Gastrocnemius medialis (tissue), 4 donors: ENCODE data around the gene WDR17. TPM values are rescaled to one million over a fixed set of nuclear protein-coding genes. Genes with fewer than 3 reads are reported as not detected.

Experiments used
- ATAC-seq, 2 donors: fragments of 150-250 bp; one replicate each; pipeline ENCODE4 v1.9.1; 2016
- DNase-seq, 2 donors: peaks; one replicate each; pipeline ENCODE4 v3.0.0-alpha.2; 2019
- H3K27ac ChIP-seq, 4 donors: fragments of 200-600 bp; sonication (generic); 1 replicate in 1 of 4; 2 replicates in 3 of 4; pipeline ENCODE4 v1.5.1; 2016 to 2018; ENCODE audit warnings: mild to moderate bottlenecking in 2 of 4, moderate library complexity in 1 of 4
- H3K27me3 ChIP-seq, 3 donors: fragments of 200-600 bp; sonication (generic) in 2 of 3; 1 replicate in 1 of 3; 2 replicates in 2 of 3; pipeline versions ENCODE4 v1.5.1 to v1.6.0; 2016 to 2019; ENCODE audit warnings: mild to moderate bottlenecking in 1 of 3, moderate library complexity in 1 of 3
- H3K36me3 ChIP-seq, 2 donors: fragments of 200-600 bp; sonication (generic) in 1 of 2; one replicate each; pipeline ENCODE4 v1.5.1; 2017 to 2018
- H3K4me1 ChIP-seq, 2 donors: fragments of 200-600 bp; sonication (generic) in 1 of 2; one replicate each; pipeline ENCODE4 v1.5.1; 2016 to 2017; ENCODE audit warnings: mild to moderate bottlenecking in 2 of 2
- H3K4me3 ChIP-seq, 4 donors: fragments of 200-600 bp; sonication (generic) in 3 of 4; 1 replicate in 1 of 4; 2 replicates in 3 of 4; pipeline ENCODE4 v1.5.1; 2016 to 2019; ENCODE audit warnings: mild to moderate bottlenecking in 2 of 4
- H3K9me3 ChIP-seq, 3 donors: fragments of 200-600 bp; sonication (generic) in 2 of 3; 1 replicate in 1 of 3; 2 replicates in 2 of 3; pipeline ENCODE4 v1.5.1; 2016 to 2019
- POLR2A ChIP-seq, 2 donors: fragments of 450-650 bp; IDR thresholded peaks; one replicate each; pipeline ENCODE4 v1.6.1; 2017; ENCODE audit warnings: antibody characterized with exemption in 2 of 2, mild to moderate bottlenecking in 2 of 2, moderate library complexity in 2 of 2
- in situ Hi-C, 4 donors: fragments of 200-750 bp; cut with MboI; loops; one replicate each; pipeline versions ENCODE4 v1.15.0 to v1.8.0; 2017; ENCODE audit warnings: low sequenced_read_pairs in 4 of 4
- intact Hi-C: fragments of 100-400 bp; cut with DNase I; formaldehyde crosslinking; loops from one replicate; pipeline ENCODE4 v1.15.1; 2023; ENCODE audit warnings: low total_unique reads
- total RNA-seq, 4 donors: library from RNA; depleted of rRNA; stranded (reverse); fragments of >200 nt; gene quantifications; one replicate each; pipeline versions ENCODE4 v1.1.0 to v1.2.3, GENCODE V29; 2016
- TF ChIP-seq, protein P1 (sequence below), 5 experiments: fragments of 450-650 bp in 3 of 5; fragments of 200-600 bp in 2 of 5; sonication (generic) in 2 of 5; IDR thresholded peaks in 4 of 5; conservative IDR thresholded peaks in 1 of 5; 1 replicate in 4 of 5; 2 replicates in 1 of 5; pipeline ENCODE4 v1.5.1; 2016 to 2019; ENCODE audit warnings: antibody characterized with exemption in 5 of 5, mild to moderate bottlenecking in 3 of 5, moderate library complexity in 3 of 5

WDR17 gene
- total RNA-seq, 4 donors from 2014 or later, result 0.10 to 0.36 (median 0.14) TPM

DNA sequence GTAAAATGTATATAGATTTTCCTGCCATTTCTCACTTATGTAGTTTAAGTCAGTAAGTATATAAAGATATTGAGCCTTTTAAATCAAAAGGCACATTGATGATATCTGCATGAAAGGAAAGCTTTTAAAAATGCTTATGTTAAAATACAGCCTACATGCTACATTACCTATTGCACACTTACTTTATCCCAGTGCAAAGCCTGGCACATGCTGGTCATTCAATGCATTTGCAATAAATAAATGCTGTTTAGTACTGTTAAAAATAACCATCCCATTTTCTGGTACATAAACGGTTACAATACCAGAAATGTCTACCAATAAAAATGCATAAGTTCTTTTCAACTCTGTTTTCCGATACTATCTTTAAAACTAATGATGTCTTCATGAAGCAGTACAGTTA, 151.9 kb downstream of the WDR17 start:
- DNase-seq (no peak), ATAC-seq (no peak)
- in situ Hi-C loops, result no loop called here
- no peaks in the 10 kb centered on the region for H3K4me1 ChIP-seq
- H3K27me3 ChIP-seq, result no peaks in the 10 kb centered on the region
- peaks cover 4 to 65% of the 10 kb centered on the region in 2 donors for H3K36me3 ChIP-seq
- H3K9me3 ChIP-seq, result no peaks in the 10 kb centered on the region
- intact Hi-C loops, result no loop called here
- TF ChIP-seq, protein P1, sequence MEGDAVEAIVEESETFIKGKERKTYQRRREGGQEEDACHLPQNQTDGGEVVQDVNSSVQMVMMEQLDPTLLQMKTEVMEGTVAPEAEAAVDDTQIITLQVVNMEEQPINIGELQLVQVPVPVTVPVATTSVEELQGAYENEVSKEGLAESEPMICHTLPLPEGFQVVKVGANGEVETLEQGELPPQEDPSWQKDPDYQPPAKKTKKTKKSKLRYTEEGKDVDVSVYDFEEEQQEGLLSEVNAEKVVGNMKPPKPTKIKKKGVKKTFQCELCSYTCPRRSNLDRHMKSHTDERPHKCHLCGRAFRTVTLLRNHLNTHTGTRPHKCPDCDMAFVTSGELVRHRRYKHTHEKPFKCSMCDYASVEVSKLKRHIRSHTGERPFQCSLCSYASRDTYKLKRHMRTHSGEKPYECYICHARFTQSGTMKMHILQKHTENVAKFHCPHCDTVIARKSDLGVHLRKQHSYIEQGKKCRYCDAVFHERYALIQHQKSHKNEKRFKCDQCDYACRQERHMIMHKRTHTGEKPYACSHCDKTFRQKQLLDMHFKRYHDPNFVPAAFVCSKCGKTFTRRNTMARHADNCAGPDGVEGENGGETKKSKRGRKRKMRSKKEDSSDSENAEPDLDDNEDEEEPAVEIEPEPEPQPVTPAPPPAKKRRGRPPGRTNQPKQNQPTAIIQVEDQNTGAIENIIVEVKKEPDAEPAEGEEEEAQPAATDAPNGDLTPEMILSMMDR (IDR thresholded peaks at IDR 0.05 in 4 of 5, conservative IDR thresholded peaks at IDR 0.05 in 1 of 5), result no peak
- no peak for TF ChIP-seq POLR2A (IDR thresholded peaks at IDR 0.05)
- H3K27ac ChIP-seq, result no peak overlapping the region
- no peak overlapping the region for H3K4me3 ChIP-seq

- no peak for ATAC-seq
- no peak for DNase-seq
- in situ Hi-C loops, result no loop called here
- Histone ChIP-seq H3K4me1 (peaks cover 3 to 5% of the 10 kb centered on the region in 2 donors), H3K4me3 (no peak overlapping the region), H3K27ac (peak overlapping the region; percentile 76 to 91 (median 86)), H3K36me3 (peaks cover 4 to 29% of the 10 kb centered on the region in 2 donors), H3K9me3 (no peaks in the 10 kb centered on the region), H3K27me3 (no peaks in the 10 kb centered on the region)
- intact Hi-C loops, result no loop called here
- no peak for TF ChIP-seq POLR2A (IDR thresholded peaks at IDR 0.05)
- TF ChIP-seq, protein P1 (IDR thresholded peaks at IDR 0.05 in 4 of 5, conservative IDR thresholded peaks at IDR 0.05 in 1 of 5), result no peak
These were observed 156.5 kb downstream of the WDR17 start for GRCh38 chr4:176222149-176222548.

DNA sequence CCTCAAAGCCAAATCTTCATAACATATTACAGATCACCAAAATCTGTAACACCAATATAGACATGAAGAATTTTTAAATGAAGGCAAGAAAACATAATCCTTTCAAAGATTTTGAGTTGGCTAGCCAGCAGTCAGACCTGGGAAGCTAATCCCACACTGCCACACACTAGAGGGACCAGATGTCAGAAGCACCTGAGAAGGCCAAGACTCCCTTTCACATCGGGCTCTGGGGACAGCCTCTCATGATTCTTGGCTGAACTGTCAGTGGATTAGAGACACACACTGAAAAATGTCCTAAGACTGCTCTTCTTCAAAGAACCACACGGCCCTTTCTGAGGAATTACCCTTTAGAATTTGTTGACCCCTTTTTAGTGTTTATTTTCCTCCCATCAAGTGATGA, 157.9 kb downstream of the WDR17 start:
- Histone ChIP-seq H3K36me3 (peaks cover 0 to 27% of the 10 kb centered on the region in 2 donors), H3K27me3 (no peaks in the 10 kb centered on the region), H3K27ac (peak overlapping the region; percentile 76 to 91 (median 86)), H3K4me1 (peaks cover 14 to 18% of the 10 kb centered on the region in 2 donors), H3K9me3 (no peaks in the 10 kb centered on the region), H3K4me3 (no peak overlapping the region)
- peak in 1 of 2 donors; percentile 18 for ATAC-seq
- no peak for DNase-seq
- in situ Hi-C loops (no loop called here), intact Hi-C loops (no loop called here)
- no peak for TF ChIP-seq POLR2A (IDR thresholded peaks at IDR 0.05)
- TF ChIP-seq, protein P1 (IDR thresholded peaks at IDR 0.05 in 4 of 5, conservative IDR thresholded peaks at IDR 0.05 in 1 of 5), result no peak

- DNase-seq, result no peak
- in situ Hi-C loops, result no loop called here
These were observed 161.1 kb downstream of the WDR17 start for GRCh38 chr4:176226736-176227135.

More at GRCh38 chr4:176226736-176227135, 161.1 kb downstream of the WDR17 start:
- H3K36me3 ChIP-seq, result peaks cover 0 to 12% of the 10 kb centered on the region in 2 donors
- no peak for ATAC-seq
- H3K4me1 ChIP-seq, result peaks cover 33 to 47% of the 10 kb centered on the region in 2 donors
- H3K27ac ChIP-seq, result peak overlapping the region; percentile 82 to 91 (median 86)
- no peak overlapping the region for H3K4me3 ChIP-seq
- no peaks in the 10 kb centered on the region for H3K27me3 ChIP-seq
- no peaks in the 10 kb centered on the region for H3K9me3 ChIP-seq
- intact Hi-C loops, result loop anchor here (5.0 kb wide), 1 partner anchor 74 kb away; no protein-coding TSS in a partner anchor
- TF ChIP-seq POLR2A (IDR thresholded peaks at IDR 0.05), result no peak
- TF ChIP-seq, protein P1 (IDR thresholded peaks at IDR 0.05 in 4 of 5, conservative IDR thresholded peaks at IDR 0.05 in 1 of 5), result no peak
